Large intestine (tissue), 3 donors: ENCODE results near the gene OR6P1. TPM values are rescaled to one million over a fixed set of nuclear protein-coding genes. Genes with fewer than 3 reads are reported as not detected.

Experiments
- DNase-seq, 2 donors: peaks; one replicate each; pipeline versions ENCODE4 v3.0.0 to v3.0.0-alpha.2; 2013
- H3K27ac ChIP-seq: one replicate; pipeline ENCODE4 v1.5.1; 2013; ENCODE audit warnings: low read length
- H3K27me3 ChIP-seq: 2 replicates; pipeline ENCODE4 v1.6.1; 2013; ENCODE audit warnings: low read length; ENCODE audit not compliant: control insufficient read depth, insufficient read depth
- H3K36me3 ChIP-seq: 2 replicates; pipeline ENCODE4 v1.6.1; 2013; ENCODE audit warnings: low read length; ENCODE audit not compliant: control insufficient read depth, insufficient read depth
- H3K4me1 ChIP-seq: one replicate; pipeline ENCODE4 v1.6.1; 2013; ENCODE audit warnings: low read length; ENCODE audit not compliant: control insufficient read depth, insufficient read depth
- H3K4me3 ChIP-seq: one replicate; pipeline ENCODE4 v1.5.1; 2013; ENCODE audit warnings: low read length
- H3K9me3 ChIP-seq: one replicate; pipeline ENCODE4 v1.6.1; 2013; ENCODE audit warnings: mild to moderate bottlenecking, low read depth, low read length, moderate library complexity; ENCODE audit not compliant: control insufficient read depth
- WGBS: methylation state at CpG from one replicate; pipeline ENCODE4 v1.1.5; 2013; ENCODE audit warnings: low lambda C conversion rate; ENCODE audit not compliant: insufficient coverage; 5-methylcytosine and 5-hydroxymethylcytosine counted together
- polyA plus RNA-seq: library from polyadenylated mRNA; unstranded; fragments of 120-200 nt; gene quantifications from one replicate; pipeline ENCODE4 v1.2.1, GENCODE V29; 2013

OR6P1 gene
- polyA plus RNA-seq, 1 donor = not detected

DNA sequence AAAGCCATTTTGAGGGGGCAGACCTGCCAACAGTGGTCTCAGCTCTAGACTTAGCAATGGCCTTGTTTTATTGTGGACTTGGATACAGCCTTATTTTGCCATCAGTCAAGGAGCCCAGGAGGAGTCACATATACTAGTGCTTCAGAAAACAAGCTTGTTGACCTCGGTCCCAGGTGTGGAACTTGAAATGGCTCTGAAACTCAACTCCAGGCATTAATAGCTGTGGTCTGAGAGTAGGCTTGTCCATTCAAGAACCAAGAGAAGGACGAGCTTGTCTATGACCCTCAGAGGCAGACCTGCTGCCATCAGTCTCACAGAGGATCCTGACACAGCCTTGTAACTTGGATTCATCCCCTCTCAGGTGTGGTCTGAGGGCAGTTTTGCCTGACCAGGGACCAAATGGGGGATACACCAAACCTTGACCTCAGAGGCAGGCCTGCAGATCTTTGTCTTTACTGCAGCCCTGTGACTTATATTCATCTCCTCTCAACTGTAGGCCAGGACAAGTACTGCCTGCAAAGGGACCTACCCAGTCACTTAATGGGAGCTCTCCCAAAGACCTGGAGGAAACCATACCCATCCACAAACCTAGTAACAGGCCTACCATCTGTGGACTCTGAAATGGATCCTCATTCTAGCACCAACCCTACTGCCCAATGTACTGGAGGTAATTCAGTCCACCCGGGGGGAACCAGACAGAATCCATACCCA is 49.3 kb downstream of the OR6P1 start:
- no peak for DNase-seq
- Histone ChIP-seq H3K9me3 (no peaks in the 10 kb centered on the region), H3K4me3 (no peak overlapping the region), H3K4me1 (no peaks in the 10 kb centered on the region), H3K36me3 (no peaks in the 10 kb centered on the region), H3K27ac (no peak overlapping the region), H3K27me3 (no peaks in the 10 kb centered on the region)
- no CpG with 5 or more reads among the region's 3 CpGs for WGBS

DNA sequence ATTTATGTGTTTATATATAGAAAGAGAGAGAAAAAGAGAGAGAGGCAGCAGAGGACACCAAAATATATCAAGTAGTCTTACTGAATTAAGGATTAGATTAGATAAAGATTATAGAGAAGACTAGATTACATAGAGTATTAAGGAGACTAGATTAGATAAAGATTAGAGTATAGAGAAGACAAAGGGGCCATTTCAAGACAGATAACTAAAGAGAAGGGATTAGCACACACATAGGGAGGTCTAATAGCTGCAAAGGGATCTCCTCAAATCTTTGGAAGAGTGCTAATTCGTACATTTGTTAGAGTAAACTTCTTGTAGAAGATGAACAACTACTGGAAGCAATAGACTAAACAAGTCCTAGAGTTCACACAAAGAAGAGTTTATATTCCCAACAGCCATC is 50.4 kb downstream of the OR6P1 start:
- WGBS = no CpG with 5 or more reads among the region's 1 CpG
- no peaks in the 10 kb centered on the region for H3K9me3 ChIP-seq
- DNase-seq = no peak
- H3K4me3 ChIP-seq = no peak overlapping the region
- H3K27me3 ChIP-seq = no peaks in the 10 kb centered on the region
- no peak overlapping the region for H3K27ac ChIP-seq
- H3K36me3 ChIP-seq = no peaks in the 10 kb centered on the region
- H3K4me1 ChIP-seq = no peaks in the 10 kb centered on the region

DNA sequence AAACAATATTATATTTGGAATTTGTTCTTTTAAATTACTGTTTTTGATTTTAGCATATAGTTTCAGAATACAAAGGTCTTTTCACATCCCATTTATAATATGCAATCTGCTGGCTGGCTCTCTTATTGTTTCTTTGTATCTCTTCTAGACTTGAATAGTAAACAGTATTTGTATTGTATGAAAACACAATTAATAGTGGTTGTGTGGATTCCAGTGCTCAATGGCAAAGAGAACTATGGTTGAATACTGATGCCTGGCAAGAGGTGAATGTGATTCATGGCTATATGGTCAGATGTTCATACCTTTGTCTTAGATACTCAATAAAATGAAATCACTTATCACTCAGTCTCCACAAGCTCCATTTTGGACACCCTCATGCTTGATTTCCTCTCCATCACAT is 53.4 kb downstream of the OR6P1 start:
- Histone ChIP-seq H3K4me3 (no peak overlapping the region), H3K27me3 (no peaks in the 10 kb centered on the region), H3K36me3 (no peaks in the 10 kb centered on the region), H3K9me3 (no peaks in the 10 kb centered on the region), H3K4me1 (no peaks in the 10 kb centered on the region), H3K27ac (no peak overlapping the region)
- DNase-seq = no peak

Other genes with a start within 250 kb of the OR6P1 start
- gene CD1B, start 239.0 kb downstream of the OR6P1 start, polyA plus RNA-seq = not detected
- 0.34 TPM for gene CD1E, start 216.7 kb downstream of the OR6P1 start, polyA plus RNA-seq
- gene OR10T2, start 171.1 kb downstream of the OR6P1 start, polyA plus RNA-seq = not detected
- gene OR10K2, start 144.3 kb downstream of the OR6P1 start, polyA plus RNA-seq = not detected
- gene OR10K1, start 108.7 kb downstream of the OR6P1 start, polyA plus RNA-seq = not detected
- gene OR10R2, start 98.4 kb downstream of the OR6P1 start, polyA plus RNA-seq = not detected
- not detected for gene OR6Y1, start 16.2 kb downstream of the OR6P1 start, polyA plus RNA-seq
- gene OR10X1, start 9.3 kb upstream of the OR6P1 start, polyA plus RNA-seq = not detected
- gene OR10Z1, start 34.7 kb upstream of the OR6P1 start, polyA plus RNA-seq = 0.12 TPM
- gene SPTA1, start 116.1 kb upstream of the OR6P1 start, polyA plus RNA-seq = 3.7 TPM
- gene OR6K2, start 130.1 kb upstream of the OR6P1 start, polyA plus RNA-seq = not detected
- gene OR6K3, start 150.1 kb upstream of the OR6P1 start, polyA plus RNA-seq = not detected
- not detected for gene OR6K6, start 184.1 kb upstream of the OR6P1 start, polyA plus RNA-seq
- gene OR6N1, start 201.6 kb upstream of the OR6P1 start, polyA plus RNA-seq = not detected
- not detected for gene OR6N2, start 210.6 kb upstream of the OR6P1 start, polyA plus RNA-seq